Measurements from ENCODE around the gene FASN.

DNA sequence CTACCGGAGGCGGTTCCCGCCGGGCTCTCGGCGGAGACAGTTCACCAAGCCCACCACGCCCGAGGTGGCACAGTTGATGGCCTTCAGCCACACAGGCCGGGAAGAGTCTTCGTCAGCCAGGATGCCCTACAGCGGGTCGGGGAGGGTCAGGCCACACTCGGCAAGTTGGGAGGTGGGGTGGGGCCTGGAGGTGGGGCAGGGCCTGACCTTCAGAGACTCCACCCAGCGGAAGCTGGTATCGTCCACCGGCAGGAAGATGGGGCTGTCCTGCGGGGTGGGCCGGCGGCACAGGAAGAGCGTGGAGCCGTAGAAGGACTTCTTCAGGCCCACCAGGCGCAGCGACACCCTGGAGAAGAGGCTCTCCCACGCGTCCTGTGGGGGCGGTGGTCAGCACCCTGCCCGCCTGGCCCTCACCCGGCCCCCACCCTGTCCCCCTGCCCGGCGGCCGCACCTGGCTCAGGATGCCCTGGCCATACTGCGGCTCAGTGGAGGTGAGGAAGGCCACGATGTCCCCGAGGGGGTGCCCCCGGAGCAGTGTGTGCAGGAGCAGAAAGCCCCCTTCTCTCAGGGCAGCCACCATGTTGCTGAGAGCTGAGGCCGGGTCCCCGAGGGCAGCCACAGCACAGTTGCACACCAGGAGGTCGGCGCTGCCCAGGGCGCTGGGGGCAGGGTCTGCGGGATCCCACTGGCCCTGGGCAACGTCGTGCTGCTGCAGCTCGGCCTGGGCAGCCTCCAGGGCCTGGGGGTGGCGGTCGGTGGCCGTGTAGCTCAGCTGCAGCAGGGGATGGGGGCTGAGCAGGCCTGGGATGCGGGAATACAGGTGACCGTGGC, 12.8 kb downstream of the FASN start:
- TF ChIP-seq, protein P1, sequence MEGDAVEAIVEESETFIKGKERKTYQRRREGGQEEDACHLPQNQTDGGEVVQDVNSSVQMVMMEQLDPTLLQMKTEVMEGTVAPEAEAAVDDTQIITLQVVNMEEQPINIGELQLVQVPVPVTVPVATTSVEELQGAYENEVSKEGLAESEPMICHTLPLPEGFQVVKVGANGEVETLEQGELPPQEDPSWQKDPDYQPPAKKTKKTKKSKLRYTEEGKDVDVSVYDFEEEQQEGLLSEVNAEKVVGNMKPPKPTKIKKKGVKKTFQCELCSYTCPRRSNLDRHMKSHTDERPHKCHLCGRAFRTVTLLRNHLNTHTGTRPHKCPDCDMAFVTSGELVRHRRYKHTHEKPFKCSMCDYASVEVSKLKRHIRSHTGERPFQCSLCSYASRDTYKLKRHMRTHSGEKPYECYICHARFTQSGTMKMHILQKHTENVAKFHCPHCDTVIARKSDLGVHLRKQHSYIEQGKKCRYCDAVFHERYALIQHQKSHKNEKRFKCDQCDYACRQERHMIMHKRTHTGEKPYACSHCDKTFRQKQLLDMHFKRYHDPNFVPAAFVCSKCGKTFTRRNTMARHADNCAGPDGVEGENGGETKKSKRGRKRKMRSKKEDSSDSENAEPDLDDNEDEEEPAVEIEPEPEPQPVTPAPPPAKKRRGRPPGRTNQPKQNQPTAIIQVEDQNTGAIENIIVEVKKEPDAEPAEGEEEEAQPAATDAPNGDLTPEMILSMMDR (conservative IDR thresholded peaks at IDR 0.05), result no peak
- TF ChIP-seq ZFX (IDR thresholded peaks at IDR 0.05), result no peak
